ENCODE results near the gene ODF4. TPM values are rescaled to one million over a fixed set of nuclear protein-coding genes. Genes with fewer than 3 reads are reported as not detected.
"Not testable (repeated sequence)": the region's sequence is repeated elsewhere in the genome, so short reads cannot be mapped to it uniquely, and the experiment has no call there.

ODF4 gene
- total RNA-seq, 1 experiment from 2014 or later = not detected

DNA sequence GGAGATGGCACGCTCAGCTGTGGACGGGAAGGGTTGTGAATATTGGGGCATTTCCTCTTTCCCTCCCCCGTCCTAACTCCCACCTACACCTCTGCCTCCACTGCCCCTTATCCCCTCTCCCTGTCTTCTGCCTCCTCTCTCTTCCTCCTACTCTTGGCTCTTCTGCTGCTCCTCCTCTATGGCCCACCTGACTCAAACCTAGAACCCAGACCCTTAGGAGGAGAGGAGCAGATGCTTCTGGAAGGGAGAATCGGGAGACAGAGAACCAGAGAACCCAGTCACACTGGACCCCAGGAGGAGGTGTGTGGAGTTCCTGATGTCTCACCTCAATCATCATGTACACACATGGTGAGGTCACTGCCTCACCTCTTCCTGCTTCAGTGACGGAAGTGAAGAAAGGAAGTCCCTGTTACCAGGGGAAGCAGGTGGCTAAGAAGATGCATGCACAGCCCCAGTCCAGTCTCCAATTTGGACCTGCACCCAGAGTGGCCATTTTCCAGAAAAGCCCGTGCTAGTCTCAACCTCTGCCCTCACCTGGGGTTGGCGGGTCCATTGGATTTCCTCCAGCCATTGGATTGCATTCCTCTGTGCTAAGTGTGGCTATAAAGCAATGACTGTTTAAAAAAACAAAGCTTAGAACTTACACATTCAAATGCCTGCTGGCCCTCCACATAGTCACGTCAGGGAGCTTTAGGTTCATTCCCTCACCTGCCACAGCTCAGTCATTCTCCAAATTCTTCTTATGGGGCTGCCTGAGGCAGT is 54.0 kb downstream of the ODF4 start (continued):
- TF ChIP-seq, protein P1, sequence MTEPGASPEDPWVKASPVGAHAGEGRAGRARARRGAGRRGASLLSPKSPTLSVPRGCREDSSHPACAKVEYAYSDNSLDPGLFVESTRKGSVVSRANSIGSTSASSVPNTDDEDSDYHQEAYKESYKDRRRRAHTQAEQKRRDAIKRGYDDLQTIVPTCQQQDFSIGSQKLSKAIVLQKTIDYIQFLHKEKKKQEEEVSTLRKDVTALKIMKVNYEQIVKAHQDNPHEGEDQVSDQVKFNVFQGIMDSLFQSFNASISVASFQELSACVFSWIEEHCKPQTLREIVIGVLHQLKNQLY (CRISPR knock-in tag; IDR thresholded peaks at IDR 0.05) = no peak
- TF ChIP-seq CBFB (CRISPR knock-in tag; IDR thresholded peaks at IDR 0.05; ENCODE audit: low read depth) (no peak), NR3C1 (CRISPR knock-in tag; conservative IDR thresholded peaks at IDR 0.05; ENCODE audit: low read depth) (no peak), CREB1 (CRISPR knock-in tag; IDR thresholded peaks at IDR 0.05) (no peak), ZNF232 (CRISPR knock-in tag; IDR thresholded peaks at IDR 0.05) (no peak), MYBL2 (CRISPR knock-in tag; IDR thresholded peaks at IDR 0.05) (no peak), ERG (CRISPR knock-in tag; IDR thresholded peaks at IDR 0.05) (no peak), ZNF671 (CRISPR knock-in tag; IDR thresholded peaks at IDR 0.05) (no peak), RELA (CRISPR knock-in tag; IDR thresholded peaks at IDR 0.05; ENCODE audit: borderline replicate concordance) (no peak)
- TF ChIP-seq, protein P2, sequence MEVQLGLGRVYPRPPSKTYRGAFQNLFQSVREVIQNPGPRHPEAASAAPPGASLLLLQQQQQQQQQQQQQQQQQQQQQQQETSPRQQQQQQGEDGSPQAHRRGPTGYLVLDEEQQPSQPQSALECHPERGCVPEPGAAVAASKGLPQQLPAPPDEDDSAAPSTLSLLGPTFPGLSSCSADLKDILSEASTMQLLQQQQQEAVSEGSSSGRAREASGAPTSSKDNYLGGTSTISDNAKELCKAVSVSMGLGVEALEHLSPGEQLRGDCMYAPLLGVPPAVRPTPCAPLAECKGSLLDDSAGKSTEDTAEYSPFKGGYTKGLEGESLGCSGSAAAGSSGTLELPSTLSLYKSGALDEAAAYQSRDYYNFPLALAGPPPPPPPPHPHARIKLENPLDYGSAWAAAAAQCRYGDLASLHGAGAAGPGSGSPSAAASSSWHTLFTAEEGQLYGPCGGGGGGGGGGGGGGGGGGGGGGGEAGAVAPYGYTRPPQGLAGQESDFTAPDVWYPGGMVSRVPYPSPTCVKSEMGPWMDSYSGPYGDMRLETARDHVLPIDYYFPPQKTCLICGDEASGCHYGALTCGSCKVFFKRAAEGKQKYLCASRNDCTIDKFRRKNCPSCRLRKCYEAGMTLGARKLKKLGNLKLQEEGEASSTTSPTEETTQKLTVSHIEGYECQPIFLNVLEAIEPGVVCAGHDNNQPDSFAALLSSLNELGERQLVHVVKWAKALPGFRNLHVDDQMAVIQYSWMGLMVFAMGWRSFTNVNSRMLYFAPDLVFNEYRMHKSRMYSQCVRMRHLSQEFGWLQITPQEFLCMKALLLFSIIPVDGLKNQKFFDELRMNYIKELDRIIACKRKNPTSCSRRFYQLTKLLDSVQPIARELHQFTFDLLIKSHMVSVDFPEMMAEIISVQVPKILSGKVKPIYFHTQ (CRISPR knock-in tag; IDR thresholded peaks at IDR 0.05) = no peak
- TF ChIP-seq, protein P3, sequence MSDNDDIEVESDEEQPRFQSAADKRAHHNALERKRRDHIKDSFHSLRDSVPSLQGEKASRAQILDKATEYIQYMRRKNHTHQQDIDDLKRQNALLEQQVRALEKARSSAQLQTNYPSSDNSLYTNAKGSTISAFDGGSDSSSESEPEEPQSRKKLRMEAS (CRISPR knock-in tag; IDR thresholded peaks at IDR 0.05) = no peak

DNA sequence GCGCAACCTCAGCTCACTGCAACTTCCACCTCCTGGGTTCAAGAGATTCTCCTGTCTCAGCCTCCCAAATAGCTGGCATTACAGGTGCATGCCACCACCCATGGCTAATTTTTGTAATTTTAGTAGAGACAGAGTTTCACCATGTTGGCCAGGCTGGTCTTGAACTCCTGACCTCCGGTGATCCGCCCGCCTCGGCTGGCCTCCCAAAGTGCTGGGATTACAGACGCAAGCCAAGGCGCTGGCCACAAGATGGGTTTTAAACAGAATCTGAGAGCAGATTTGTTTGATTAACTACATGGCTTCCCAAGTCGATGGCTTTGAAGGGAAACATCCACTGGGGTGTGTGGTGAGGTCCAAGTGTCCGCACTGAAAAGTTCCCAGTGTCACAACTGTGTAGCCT is 54.9 kb downstream of the ODF4 start:
- H3K36me3 Mint-ChIP-seq; H3K4me3 Mint-ChIP-seq; H3K4me1 Mint-ChIP-seq; H3K27ac Mint-ChIP-seq; ATAC-seq; H3K9me3 Mint-ChIP-seq; DNase-seq (ENCODE audit: low spot score): not testable (repeated sequence)
- CTCF ChIA-PET = interaction anchor here (2.6 to 3.0 kb wide), 2 partner anchors 11 to 16 kb away, joined by 16 to 20 read pairs; no protein-coding TSS in a partner anchor
- H3K27me3 Mint-ChIP-seq (ENCODE audit: low read depth) = peaks cover 13% of the 10 kb centered on the region
- POLR2A ChIA-PET = interaction anchor here (0.7 kb wide), 1 partner anchor 403 kb away, joined by 3 read pairs; no protein-coding TSS in a partner anchor

Other genes starting within 250 kb of the ODF4 start
- 0.48 to 0.81 TPM (median 0.62 TPM) in 3 replicates for gene ALOXE3, start 221.3 kb upstream of the ODF4 start, total RNA-seq (2021)
- gene HES7, start 215.7 kb upstream of the ODF4 start, total RNA-seq (2021) = 3.1 to 3.9 TPM (median 3.7 TPM) in 3 replicates
- gene PER1, start 187.4 kb upstream of the ODF4 start, total RNA-seq (2021) = 30.6 to 46.9 TPM (median 34.0 TPM) in 3 replicates
- 24.1 to 27.4 TPM (median 24.3 TPM) in 3 replicates for gene VAMP2, start 176.9 kb upstream of the ODF4 start, total RNA-seq (2021)
- gene TMEM107, start 163.5 kb upstream of the ODF4 start, total RNA-seq (2021) = 11.3 to 17.2 TPM (median 11.9 TPM) in 3 replicates
- 5.0 to 5.6 TPM (median 5.1 TPM) in 3 replicates for gene BORCS6, start 149.7 kb upstream of the ODF4 start, total RNA-seq (2021)
- gene AURKB, start 129.3 kb upstream of the ODF4 start, total RNA-seq (2021) = 180 to 215 TPM (median 183 TPM) in 3 replicates
- 36.1 to 42.5 TPM (median 40.4 TPM) in 3 replicates for gene CTC1, start 91.8 kb upstream of the ODF4 start, total RNA-seq (2021)
- gene PFAS, start 90.6 kb upstream of the ODF4 start, total RNA-seq (2021) = 229 to 246 TPM (median 229 TPM) in 3 replicates
- gene RANGRF, start 51.2 kb upstream of the ODF4 start, total RNA-seq (2021) = 32.7 to 36.8 TPM (median 34.6 TPM) in 3 replicates
- 4.5 to 7.6 TPM (median 5.4 TPM) in 3 replicates for gene SLC25A35, start 44.4 kb upstream of the ODF4 start, total RNA-seq (2021)
- 1.5 to 2.8 TPM (median 1.8 TPM) in 3 replicates for gene ARHGEF15, start 29.6 kb upstream of the ODF4 start, total RNA-seq (2021)
- 1,825 to 2,081 TPM (median 2,046 TPM) in 3 replicates for gene RPL26, start 43.4 kb downstream of the ODF4 start, total RNA-seq (2021)
- not detected in 3 replicates for gene RNF222, start 58.0 kb downstream of the ODF4 start, total RNA-seq (2021)
- gene NDEL1, start 96.0 kb downstream of the ODF4 start, total RNA-seq (2021) = 23.8 to 34.7 TPM (median 27.4 TPM) in 3 replicates

Measured in WTC11 (cell line).